Activated T-helper 2 cell treated with anti-CD3 and anti-CD28 coated beads, Interferon-gamma antibody, Interleukin-2, Interleukin-4, amounts not matched to agents 10 μg/mL and 5 μg/mL and 100 μg/mL, durations not matched to agents 14 hours and 24 hours and 36 hours (primary cell): ENCODE data around the gene KCNJ5. TPM values are rescaled to one million over a fixed set of nuclear protein-coding genes. Genes with fewer than 3 reads are reported as not detected.

Experiments used
- total RNA-seq: library from RNA; stranded (reverse); gene quantifications from 2 replicates; pipeline ENCODE4 v1.2.3, GENCODE V29; 2022

The KCNJ5 gene
- total RNA-seq, 1 donor from 2014 or later, result not detected

Other genes starting within 250 kb of the KCNJ5 start
- gene FLI1, start 197.3 kb upstream of the KCNJ5 start, total RNA-seq, result 38.1 and 38.3 TPM in 2 replicates
- not detected in 2 replicates for gene KCNJ1, start 24.1 kb upstream of the KCNJ5 start, total RNA-seq
- gene TP53AIP1, start 51.5 kb downstream of the KCNJ5 start, total RNA-seq, result not detected in 2 replicates